Fibroblast of mammary gland (primary cell): ENCODE results near the gene GNAI1.

Experiments used
- DNase-seq: peaks from one replicate; pipeline ENCODE4 v3.0.0-alpha.2; 2010; ENCODE audit warnings: low read depth
- H3K4me3 ChIP-seq: 2 replicates; pipeline ENCODE4 v1.5.1; 2011; ENCODE audit warnings: low read depth, mild to moderate bottlenecking, low read length, moderate library complexity; ENCODE audit not compliant: control insufficient read depth
- CTCF ChIP-seq: conservative IDR thresholded peaks from 2 replicates; pipeline ENCODE4 v1.5.1; 2011; ENCODE audit warnings: low read depth, low read length, inconsistent platforms; ENCODE audit not compliant: control insufficient read depth, insufficient read depth

Gene GNAI1

GRCh38 chr7:80230327-80230726 lies 95.7 kb downstream of the GNAI1 start:
- no peak for TF ChIP-seq CTCF
- DNase-seq = no peak
- H3K4me3 ChIP-seq = no peak overlapping the region

GRCh38 chr7:80231707-80232106 lies 97.1 kb downstream of the GNAI1 start:
- TF ChIP-seq CTCF = no peak
- DNase-seq = peak; percentile 75
- H3K4me3 ChIP-seq = no peak overlapping the region

- H3K4me3 ChIP-seq = no peak overlapping the region
- no peak for TF ChIP-seq CTCF
- no peak for DNase-seq
Observed at GRCh38 chr7:80232979-80233724, 98.5 kb downstream of the GNAI1 start.

- TF ChIP-seq CTCF = no peak
- DNase-seq = no peak
- H3K4me3 ChIP-seq = no peak overlapping the region
Observed at GRCh38 chr7:80235334-80235733, 100.7 kb downstream of the GNAI1 start.

GRCh38 chr7:80236681-80237080 lies 102.0 kb downstream of the GNAI1 start:
- DNase-seq = no peak
- no peak for TF ChIP-seq CTCF

GRCh38 chr7:80240265-80241025 lies 105.8 kb downstream of the GNAI1 start:
- H3K4me3 ChIP-seq = no peak overlapping the region
- TF ChIP-seq CTCF = no peak
- DNase-seq = peak; percentile 34

More at GRCh38 chr7:80236681-80237080, 102.0 kb downstream of the GNAI1 start:
- H3K4me3 ChIP-seq = no peak overlapping the region
